SK-N-SH (cell line): Measurements from ENCODE around the gene MLLT1. TPM values are rescaled to one million over a fixed set of nuclear protein-coding genes. Genes with fewer than 3 reads are reported as not detected.
A peak's percentile ranks its signal among the peaks of the same experiment; 100 is the strongest.

Source experiments
- CTCF ChIA-PET: fragments of 300-600, 350-600 bp; formaldehyde crosslinking; extraction: SDS; loops from one replicate; lab custom pipeline; 2021; lab: Yijun Ruan, JAX
- POLR2A ChIA-PET: fragments of 350-600 bp; sonication (Branson Sonifier 250); formaldehyde crosslinking; extraction: SDS; loops from one replicate; lab custom pipeline; 2020; ENCODE audit warnings: antibody characterized with exemption, inconsistent platforms; lab: Yijun Ruan, JAX
- DNase-seq: peaks from one replicate; pipeline ENCODE4 v3.0.0; 2012
- H2AFZ ChIP-seq: fragments of 200-600 bp; sonication (generic); 2 replicates; pipeline ENCODE4 v1.8.1; 2016; ENCODE audit warnings: antibody characterized with exemption, mild to moderate bottlenecking, low read depth
- H3F3A ChIP-seq: fragments of 200-600 bp; sonication (generic); replicated peaks from 2 replicates; pipeline ENCODE3; 2016; ENCODE audit warnings: antibody characterized with exemption, mild to moderate bottlenecking; ENCODE audit not compliant: insufficient read depth
- H3K27ac ChIP-seq, 2 experiments: fragments of 200-500 bp in 1 of 2; fragments of 200-600 bp in 1 of 2; sonication (Bioruptor generic) in 1 of 2; sonication (generic), shearing (Covaris generic) in 1 of 2; 2 replicates each; pipeline versions ENCODE4 v1.5.1 to v1.6.1; 2014 to 2016; ENCODE audit warnings: low read depth in 2 of 2, inconsistent platforms in 1 of 2, low read length in 1 of 2, mild to moderate bottlenecking in 1 of 2, mixed read lengths in 1 of 2
- H3K27me3 ChIP-seq: fragments of 200-600 bp; sonication (generic), shearing (Covaris generic); 2 replicates; pipeline ENCODE4 v1.6.1; 2016; ENCODE audit warnings: mixed run types; ENCODE audit not compliant: insufficient read depth
- H3K36me3 ChIP-seq, 2 experiments: fragments of 200-500 bp in 1 of 2; fragments of 200-600 bp in 1 of 2; sonication (Bioruptor generic) in 1 of 2; sonication (generic) in 1 of 2; replicated peaks in 1 of 2; 2 replicates each; pipeline versions ENCODE3 to v1.5.1; 2014 to 2016; ENCODE audit warnings: low read length in 1 of 2, mild to moderate bottlenecking in 1 of 2; ENCODE audit not compliant: insufficient read depth in 2 of 2, control insufficient read depth in 1 of 2
- H3K4me1 ChIP-seq, 2 experiments: fragments of 200-500 bp in 1 of 2; fragments of 200-600 bp in 1 of 2; sonication (Bioruptor generic) in 1 of 2; sonication (generic), shearing (Covaris generic) in 1 of 2; 2 replicates each; pipeline versions ENCODE4 v1.5.1 to v1.6.1; 2014 to 2016; ENCODE audit warnings: low read depth in 1 of 2, low read length in 1 of 2, mixed run types in 1 of 2; ENCODE audit not compliant: insufficient read depth in 2 of 2, control insufficient read depth in 1 of 2
- H3K4me2 ChIP-seq: fragments of 200-600 bp; sonication (generic), shearing (Covaris generic); 2 replicates; pipeline ENCODE4 v1.6.1; 2017; ENCODE audit warnings: mixed run types
- H3K4me3 ChIP-seq, 2 experiments: fragments of 200-500 bp in 1 of 2; fragments of 200-600 bp in 1 of 2; sonication (Bioruptor generic) in 1 of 2; sonication (generic), shearing (Covaris generic) in 1 of 2; 2 replicates each; pipeline versions ENCODE4 v1.5.1 to v1.8.1; 2014 to 2016; ENCODE audit warnings: low read depth in 2 of 2, inconsistent platforms in 1 of 2, low read length in 1 of 2, mild to moderate bottlenecking in 1 of 2, mixed read lengths in 1 of 2, moderate library complexity in 1 of 2
- H3K79me2 ChIP-seq: fragments of 200-600 bp; sonication (generic); 2 replicates; pipeline ENCODE4 v1.8.1; 2017; ENCODE audit warnings: mild to moderate bottlenecking; ENCODE audit not compliant: insufficient read depth
- H3K9ac ChIP-seq: fragments of 200-600 bp; sonication (generic); 2 replicates; pipeline ENCODE4 v1.6.1; 2017; ENCODE audit warnings: mixed run types
- H3K9me2 ChIP-seq: fragments of 200-600 bp; sonication (generic); 2 replicates; pipeline ENCODE4 v1.6.1; 2017; ENCODE audit warnings: mixed run types
- H3K9me3 ChIP-seq: fragments of 200-600 bp; sonication (generic); 2 replicates; pipeline ENCODE4 v1.6.1; 2017; ENCODE audit warnings: mixed run types, mild to moderate bottlenecking, moderate library complexity
- H4K20me1 ChIP-seq: fragments of 200-600 bp; sonication (generic); 2 replicates; pipeline ENCODE4 v1.6.1; 2017; ENCODE audit warnings: mild to moderate bottlenecking, mixed run types; ENCODE audit not compliant: insufficient read depth
- CTCF ChIP-seq: fragments of 200-600 bp; sonication (generic); IDR thresholded peaks from 2 replicates; pipeline ENCODE4 v1.6.1; 2017; ENCODE audit warnings: antibody characterized with exemption, mild to moderate bottlenecking, moderate library complexity
- ELF1 ChIP-seq: IDR thresholded peaks from 2 replicates; pipeline ENCODE4 v1.4.0; 2012
- EZH2phosphoT487 ChIP-seq: fragments of 200-600 bp; sonication (generic); IDR thresholded peaks from 2 replicates; pipeline ENCODE4 v1.6.1; 2017; ENCODE audit warnings: low read depth, mixed run types, mild to moderate bottlenecking, antibody characterized with exemption, moderate library complexity, borderline replicate concordance
- GABPA ChIP-seq: IDR thresholded peaks from 2 replicates; pipeline ENCODE4 v1.4.0; 2012; ENCODE audit warnings: low read depth, mild to moderate bottlenecking
- GATA2 ChIP-seq: sonication (generic); formaldehyde crosslinking; IDR thresholded peaks from 2 replicates; pipeline ENCODE4 v1.5.0; 2020; ENCODE audit warnings: mild to moderate bottlenecking, missing genetic modification reagents
- IRF3 ChIP-seq: fragments of 150-350 bp; IDR thresholded peaks from 2 replicates; pipeline ENCODE4 v1.6.1; 2016; ENCODE audit warnings: mild to moderate bottlenecking, low read depth, low read length
- MAX ChIP-seq: IDR thresholded peaks from 2 replicates; pipeline ENCODE4 v1.4.0; 2012; ENCODE audit warnings: low read depth
- MEF2A ChIP-seq: IDR thresholded peaks from 2 replicates; pipeline ENCODE4 v1.4.0; 2012; ENCODE audit warnings: low read depth, borderline replicate concordance
- RXRA ChIP-seq: IDR thresholded peaks from 2 replicates; pipeline ENCODE4 v1.4.0; 2012; ENCODE audit warnings: low read depth, mild to moderate bottlenecking, borderline replicate concordance
- TCF12 ChIP-seq: IDR thresholded peaks from 2 replicates; pipeline ENCODE4 v1.4.0; 2012
- WGBS: methylation state at CpG from one replicate; pipeline ENCODE4 v1.1.6; 2017; ENCODE audit warnings: low lambda C conversion rate; 5-methylcytosine and 5-hydroxymethylcytosine counted together
- polyA plus RNA-seq, 3 experiments: library from polyadenylated mRNA; depleted of rRNA; stranded (reverse); fragments of >200 nt; gene quantifications; 2 replicates each; pipeline ENCODE4 v1.2.3, GENCODE V29; 2012
- TF ChIP-seq, protein P1 (sequence below): IDR thresholded peaks from 2 replicates; pipeline ENCODE4 v1.4.0; 2012; ENCODE audit warnings: low read depth, borderline replicate concordance

Gene MLLT1
- polyA plus RNA-seq, 1 of the 3 experiments (the other 2 are of a cell fraction), result 19.0 TPM

GRCh38 chr19:6221220-6221877 lies 58.4 kb downstream of the MLLT1 start:
- Histone ChIP-seq H3K27me3 (no peaks in the 10 kb centered on the region), H3K4me2 (no peak overlapping the region), H3K27ac (peak overlapping the region in 1 of 2 experiments; percentile 8; a peak in 1 of 4 replicates), H3K9ac (no peak overlapping the region), H3K9me2 (no peaks in the 10 kb centered on the region), H2AFZ (no peak overlapping the region), H3K79me2 (0 out of 2 replicates have a peak, but pooled peaks cover 5% of the 10 kb centered on the region), H3K36me3 (peaks cover 0 to 23% of the 10 kb centered on the region in 2 experiments), H3F3A (no peaks in the 10 kb centered on the region), H3K4me1 (peaks cover 0 to 45% of the 10 kb centered on the region in 2 experiments; a peak in 1 of 4 replicates), H4K20me1 (peaks cover 5% of the 10 kb centered on the region; the same call in 1 of the 2 replicates), H3K9me3 (no peaks in the 10 kb centered on the region), H3K4me3 (no peak overlapping the region)
- ChIA-PET POLR2A (no interaction called here), CTCF (interaction anchor here (1.1 to 1.4 kb wide), 4 partner anchors 50 to 254 kb away, joined by 3 to 5 read pairs (median 4); no protein-coding TSS in a partner anchor)
- TF ChIP-seq MEF2A, result no peak
- TF ChIP-seq EZH2phosphoT487, result no peak
- no peak for TF ChIP-seq RXRA
- no peak for DNase-seq
- 90% methylated on average over 9 of the region's 17 CpGs for WGBS

- DNase-seq, result no peak
- Histone ChIP-seq H3K9ac (no peak overlapping the region), H3F3A (no peaks in the 10 kb centered on the region), H4K20me1 (peaks cover 5% of the 10 kb centered on the region; the same call in 1 of the 2 replicates), H3K36me3 (peaks cover 0 to 19% of the 10 kb centered on the region in 2 experiments), H3K27ac (peak overlapping the region in 1 of 2 experiments; percentile 28; a peak in 1 of 4 replicates), H3K9me2 (no peaks in the 10 kb centered on the region), H3K4me2 (no peak overlapping the region), H3K79me2 (0 out of 2 replicates have a peak, but pooled peaks cover 5% of the 10 kb centered on the region), H3K9me3 (no peaks in the 10 kb centered on the region), H3K4me3 (no peak overlapping the region), H3K4me1 (peaks cover 0 to 45% of the 10 kb centered on the region in 2 experiments; a peak in 1 of 4 replicates), H2AFZ (no peak overlapping the region), H3K27me3 (no peaks in the 10 kb centered on the region)
- ChIA-PET CTCF (interaction anchor here (1.0 to 4.0 kb wide), 8 partner anchors 17 to 172 kb away, joined by 3 to 52 read pairs (median 5); no protein-coding TSS in a partner anchor), POLR2A (no interaction called here)
- no peak for TF ChIP-seq GABPA
- no peak for TF ChIP-seq ELF1
- no peak for TF ChIP-seq TCF12
- no peak for TF ChIP-seq IRF3
- TF ChIP-seq, protein P1, sequence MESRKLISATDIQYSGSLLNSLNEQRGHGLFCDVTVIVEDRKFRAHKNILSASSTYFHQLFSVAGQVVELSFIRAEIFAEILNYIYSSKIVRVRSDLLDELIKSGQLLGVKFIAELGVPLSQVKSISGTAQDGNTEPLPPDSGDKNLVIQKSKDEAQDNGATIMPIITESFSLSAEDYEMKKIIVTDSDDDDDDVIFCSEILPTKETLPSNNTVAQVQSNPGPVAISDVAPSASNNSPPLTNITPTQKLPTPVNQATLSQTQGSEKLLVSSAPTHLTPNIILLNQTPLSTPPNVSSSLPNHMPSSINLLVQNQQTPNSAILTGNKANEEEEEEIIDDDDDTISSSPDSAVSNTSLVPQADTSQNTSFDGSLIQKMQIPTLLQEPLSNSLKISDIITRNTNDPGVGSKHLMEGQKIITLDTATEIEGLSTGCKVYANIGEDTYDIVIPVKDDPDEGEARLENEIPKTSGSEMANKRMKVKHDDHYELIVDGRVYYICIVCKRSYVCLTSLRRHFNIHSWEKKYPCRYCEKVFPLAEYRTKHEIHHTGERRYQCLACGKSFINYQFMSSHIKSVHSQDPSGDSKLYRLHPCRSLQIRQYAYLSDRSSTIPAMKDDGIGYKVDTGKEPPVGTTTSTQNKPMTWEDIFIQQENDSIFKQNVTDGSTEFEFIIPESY, result no peak
- no peak for TF ChIP-seq CTCF
- no peak for TF ChIP-seq GATA2 (CRISPR knock-in tag)
- TF ChIP-seq MAX, result no peak
- WGBS, result 88% methylated on average over 11 of the region's 28 CpGs
Observed at GRCh38 chr19:6220385-6221191, 59.2 kb downstream of the MLLT1 start.
